GM18951 (cell line): Measurements from ENCODE around the gene WDR76.
"Not testable (repeated sequence)": the region's sequence is repeated elsewhere in the genome, so short reads cannot be mapped to it uniquely, and the experiment has no call there.

ENCODE experiments used
- POLR2A ChIP-seq: IDR thresholded peaks from 4 replicates; pipeline ENCODE4 v1.6.1; 2011; ENCODE audit warnings: mild to moderate bottlenecking; ENCODE audit not compliant: insufficient read length, insufficient read depth; ENCODE audit errors: extremely low read depth
- in situ Hi-C: fragments of 300-500 bp; cut with MboI; formaldehyde crosslinking; loops from one replicate; pipeline ENCODE4 v1.12.0; 2022; ENCODE audit warnings: low sequenced_read_pairs, mixed read lengths, inconsistent platforms; ENCODE audit not compliant: unreplicated experiment

The WDR76 gene

GRCh38 chr15:43799209-43799944, 27.4 kb upstream of the WDR76 start:
- no peak for TF ChIP-seq POLR2A
- in situ Hi-C loops = no loop called here

DNA sequence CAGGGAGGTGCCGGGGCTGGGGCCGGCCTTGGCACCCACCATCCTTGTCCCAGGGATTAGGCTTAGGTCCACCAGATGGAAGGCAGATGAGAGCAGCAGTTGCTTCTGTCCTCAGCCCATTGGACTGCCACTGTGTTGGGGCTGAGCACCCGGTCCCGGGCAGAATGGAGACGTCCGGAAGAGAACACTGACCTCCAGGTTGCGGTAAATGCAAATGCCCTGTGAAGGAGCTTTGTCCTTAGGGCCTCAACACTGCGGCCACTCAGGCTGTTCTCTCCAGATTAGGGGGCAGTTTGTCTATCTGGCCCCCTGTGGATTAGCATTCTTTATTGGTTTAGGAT, 26.9 kb upstream of the WDR76 start, which contains the start of gene SERINC4:
SERINC4 (minus strand) TSS at position 276 of the 341 bp plus-strand sequence; CDS start at position 42, 234 bp downstream.
- TF ChIP-seq POLR2A = no peak
- in situ Hi-C loops = no loop called here

- peak; percentile 78 for TF ChIP-seq POLR2A
- in situ Hi-C loops = no loop called here
Measured at GRCh38 chr15:43800286-43801141, 26.3 kb upstream of the WDR76 start, which contains the start of gene HYPK. Gene HYPK, plus strand, starts transcription at chr15:43800599. Its CDS starts 24 bp downstream, at chr15:43800623.

GRCh38 chr15:43802676-43803075, 24.1 kb upstream of the WDR76 start:
- in situ Hi-C loops = not testable (repeated sequence)

DNA sequence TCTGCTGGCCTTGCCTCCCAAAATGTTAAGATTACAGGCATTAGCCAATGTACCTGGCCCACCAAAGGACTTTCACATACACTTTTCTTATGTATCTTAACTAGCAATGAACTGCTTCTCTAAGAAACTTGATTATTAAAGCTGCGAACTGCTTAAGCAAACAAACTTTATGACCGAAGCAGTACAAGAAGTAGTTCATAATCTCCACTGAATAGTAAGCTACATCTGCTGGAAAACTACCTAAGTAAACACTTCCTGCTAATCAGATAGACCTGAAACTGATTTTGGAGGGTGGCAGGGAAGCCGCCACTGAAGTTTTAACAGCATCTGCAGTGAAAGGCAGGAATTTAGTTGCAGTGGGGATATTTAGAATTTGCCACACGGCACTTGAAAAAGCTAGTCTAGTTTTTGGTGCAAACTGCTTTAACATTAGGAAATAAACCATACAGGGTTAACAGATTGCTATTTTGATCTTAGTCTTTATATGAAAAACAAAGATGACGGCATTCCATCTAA, 18.3 kb upstream of the WDR76 start:
- no peak for TF ChIP-seq POLR2A
- in situ Hi-C loops = no loop called here

- no peak for TF ChIP-seq POLR2A
- in situ Hi-C loops = no loop called here
Measured at GRCh38 chr15:43808960-43809678, 17.7 kb upstream of the WDR76 start.

DNA sequence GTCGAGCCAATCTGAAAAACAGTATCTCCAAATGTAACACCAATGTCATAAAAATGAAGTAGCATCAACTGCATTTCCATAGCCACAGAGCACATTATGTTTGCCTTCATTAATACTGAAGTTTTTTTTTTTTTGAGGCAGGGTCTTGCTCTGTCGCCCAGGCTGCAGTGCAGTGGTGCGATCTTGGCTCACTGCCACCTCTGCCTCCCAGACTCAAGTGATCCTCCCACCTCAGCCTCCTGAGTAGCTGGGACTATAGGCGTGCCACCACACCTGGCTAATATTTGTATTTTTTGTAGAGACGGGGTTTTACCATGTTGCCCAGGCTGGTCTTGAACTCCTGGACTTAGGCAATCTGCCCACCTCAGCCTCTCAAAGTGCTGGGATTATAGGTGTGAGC, 11.7 kb upstream of the WDR76 start:
- in situ Hi-C loops = not testable (repeated sequence)

DNA sequence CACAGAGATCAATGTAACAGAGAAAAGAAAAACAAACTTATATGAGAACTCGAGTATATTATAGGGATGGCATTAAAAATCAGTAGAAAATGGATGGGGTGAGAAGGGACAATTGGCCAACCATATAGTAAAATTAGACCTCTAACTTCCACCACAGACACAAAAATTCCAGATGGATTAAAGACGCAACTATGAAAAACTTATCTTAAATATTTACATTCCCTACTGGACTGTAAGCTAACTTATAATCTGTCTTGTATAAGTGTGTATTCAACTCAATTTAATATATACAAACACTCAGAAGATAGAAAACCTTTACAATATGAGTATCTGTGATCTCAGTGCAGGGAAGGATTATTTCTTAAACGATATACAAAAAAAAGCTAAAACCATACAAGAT, 5.3 kb upstream of the WDR76 start:
- in situ Hi-C loops = no loop called here
- TF ChIP-seq POLR2A = no peak

- peak; percentile 90 for TF ChIP-seq POLR2A
Measured at GRCh38 chr15:43824302-43825246, 2.2 kb upstream of the WDR76 start, which contains the start of gene MFAP1. Gene MFAP1, minus strand, starts transcription at chr15:43824690. Its CDS starts 121 bp downstream, at chr15:43824569.

DNA sequence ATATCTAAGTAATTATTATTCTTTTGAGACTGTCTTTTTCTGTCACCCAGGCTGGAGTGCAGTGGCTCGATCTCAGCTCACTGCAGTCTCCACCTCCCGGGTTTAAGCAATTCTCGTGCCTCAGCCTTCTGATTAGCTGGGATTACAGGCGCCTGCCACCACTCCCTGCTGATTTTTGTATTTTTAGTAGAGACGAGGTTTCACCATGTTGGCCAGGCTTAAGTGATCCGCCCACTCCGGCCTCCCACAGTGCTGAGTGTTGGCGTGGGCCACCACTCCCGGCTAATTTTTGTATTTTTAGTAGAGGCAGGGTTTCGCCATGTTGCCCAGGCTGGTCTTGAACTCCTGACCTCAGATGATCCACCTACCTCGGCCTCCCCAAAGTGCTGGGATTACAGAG, 1.5 kb upstream of the WDR76 start:
- in situ Hi-C loops = not testable (repeated sequence)

More at GRCh38 chr15:43824302-43825246, 2.2 kb upstream of the WDR76 start, which contains the start of gene MFAP1:
- in situ Hi-C loops = no loop called here

GRCh38 chr15:43826029-43826507, 734 bp upstream of the WDR76 start:
- in situ Hi-C loops = no loop called here
- TF ChIP-seq POLR2A = no peak

GRCh38 chr15:43828061-43828657, 1.4 kb downstream of the WDR76 start:
- TF ChIP-seq POLR2A = no peak
- in situ Hi-C loops = no loop called here

- in situ Hi-C loops = not testable (repeated sequence)
Measured at GRCh38 chr15:43829951-43830540, 3.2 kb downstream of the WDR76 start.

DNA sequence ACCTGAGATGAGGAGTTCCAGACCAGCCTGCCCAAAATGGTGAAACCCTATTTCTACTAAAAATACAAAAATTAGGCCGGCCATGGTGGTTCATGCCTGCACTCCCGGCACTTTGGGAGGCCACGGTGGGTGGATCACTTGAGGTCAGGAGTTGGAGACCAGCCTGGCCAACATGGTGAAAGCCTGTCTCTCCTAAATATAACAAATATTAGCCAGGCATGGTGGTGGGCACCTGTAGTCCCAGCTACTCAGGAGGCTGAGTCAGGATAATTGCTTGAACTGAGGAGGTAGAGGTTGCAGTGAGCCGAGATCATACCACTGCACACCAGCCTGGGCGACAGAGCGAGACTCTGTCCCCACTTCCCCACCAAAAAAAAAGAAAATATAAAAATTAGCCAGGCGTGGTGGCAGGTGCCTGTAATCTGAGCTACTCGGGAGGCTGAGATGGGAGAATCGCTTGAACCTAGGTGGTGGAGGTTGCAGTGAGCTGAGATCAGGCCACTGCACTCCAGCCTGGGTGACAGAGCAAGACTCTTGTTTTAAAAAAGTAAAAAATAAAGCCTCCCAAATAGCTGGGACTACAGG, 4.0 kb downstream of the WDR76 start:
- in situ Hi-C loops = not testable (repeated sequence)

DNA sequence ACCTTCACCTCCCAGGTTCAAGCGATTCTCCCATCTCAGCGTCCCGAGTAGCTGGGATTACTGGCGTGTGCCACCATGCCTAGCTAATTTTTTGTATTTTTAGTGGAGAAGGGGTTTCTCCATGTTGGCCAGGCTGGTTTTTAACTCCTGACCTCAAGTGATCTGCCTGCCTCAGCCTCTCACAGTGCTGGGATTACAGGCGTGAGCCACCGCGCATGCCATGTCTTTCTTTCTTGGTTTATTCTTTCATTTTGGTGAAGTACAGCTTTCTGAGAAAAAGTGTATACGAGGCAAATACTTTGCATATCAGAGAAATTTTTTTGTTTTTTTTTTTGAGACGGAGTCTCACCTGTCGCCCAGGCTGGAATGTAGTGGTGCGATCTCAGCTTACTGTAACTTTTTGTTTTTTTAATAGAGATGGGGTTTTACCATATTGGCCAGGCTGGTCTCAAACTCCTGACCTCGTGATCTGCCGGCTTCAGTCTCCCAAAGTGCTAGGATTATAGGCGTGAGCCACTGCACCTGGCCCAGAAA, 4.8 kb downstream of the WDR76 start:
- in situ Hi-C loops = not testable (repeated sequence)

- in situ Hi-C loops = not testable (repeated sequence)
Measured at GRCh38 chr15:43832485-43832884, 5.7 kb downstream of the WDR76 start.
